ENCODE results near the gene RCL1.
"Not testable (repeated sequence)": the region's sequence is repeated elsewhere in the genome, so short reads cannot be mapped to it uniquely, and the experiment has no call there.

DNA sequence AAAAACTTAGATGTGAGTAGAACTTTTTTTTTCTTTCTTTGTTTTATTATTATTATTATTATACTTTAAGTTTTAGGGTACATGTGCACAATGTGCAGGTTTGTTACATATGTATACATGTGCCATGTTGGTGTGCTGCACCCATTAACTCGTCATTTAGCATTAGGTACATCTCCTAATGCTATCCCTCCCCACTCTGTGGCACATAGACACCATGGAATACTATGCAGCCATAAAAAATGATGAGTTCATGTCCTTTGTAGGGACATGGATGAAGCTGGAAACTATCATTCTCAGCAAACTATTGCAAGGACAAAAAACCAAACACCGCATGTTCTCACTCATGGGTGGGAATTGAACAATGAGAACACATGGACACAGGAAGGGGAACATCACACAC is 17.8 kb upstream of the RCL1 start:
- TF ChIP-seq TOX (CRISPR knock-in tag; IDR thresholded peaks at IDR 0.05; ENCODE audit: borderline replicate concordance); ARNTL (CRISPR knock-in tag; IDR thresholded peaks at IDR 0.05; ENCODE audit: borderline replicate concordance, low read depth); ZFP30 (CRISPR knock-in tag; IDR thresholded peaks at IDR 0.05); POU6F1 (CRISPR knock-in tag; IDR thresholded peaks at IDR 0.05; ENCODE audit: borderline replicate concordance, low read depth): not testable (repeated sequence)
